Measurements from ENCODE around the gene PPP2R2C. TPM values are rescaled to one million over a fixed set of nuclear protein-coding genes. Genes with fewer than 3 reads are reported as not detected.

PPP2R2C gene
- total and polyA plus RNA-seq, 9 of the 15 experiments (the other 6 are each of a cell fraction or from before 2014, with no cell fraction given) = 0.04 to 0.06 TPM; not detected in 7

DNA sequence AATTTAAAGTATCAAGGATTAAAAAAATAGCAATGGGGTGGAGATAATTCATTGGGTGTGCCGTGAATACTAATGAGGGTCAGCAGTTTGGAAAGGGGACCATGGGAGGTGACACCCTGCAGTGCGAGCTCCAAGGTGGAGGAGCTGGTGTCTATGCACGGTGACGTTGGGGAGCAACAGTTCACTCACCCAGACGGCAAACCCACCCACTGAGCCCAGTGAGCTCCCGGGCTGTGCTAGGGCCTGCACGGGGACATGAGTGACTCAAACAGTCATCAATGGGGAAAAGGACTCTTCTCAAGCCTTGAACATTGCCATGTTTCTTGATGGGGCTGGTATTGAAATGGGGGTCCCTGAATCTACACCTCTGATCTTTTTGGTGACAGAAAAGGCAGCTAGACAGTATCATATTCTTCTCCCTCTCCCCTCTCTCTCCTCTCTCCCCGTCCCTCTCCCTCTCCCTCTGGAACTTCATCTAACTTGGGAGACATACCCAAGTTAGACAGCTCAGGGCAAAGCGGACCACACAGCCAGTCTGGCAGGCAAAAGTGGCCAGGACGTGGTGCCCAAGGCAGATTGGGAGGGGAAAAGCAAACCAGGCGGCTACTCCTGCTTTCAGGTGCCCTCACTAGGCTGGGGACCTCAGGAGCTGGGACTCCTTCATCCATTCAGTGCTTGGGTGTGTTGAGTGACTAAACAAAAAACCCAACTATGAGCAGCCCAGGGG is 26.3 kb upstream of the PPP2R2C start:
- H3K4me2 ChIP-seq (ENCODE audit: insufficient read depth, low read length) = no peak overlapping the region
- H3K9ac ChIP-seq (ENCODE audit: insufficient read depth in 1 of 2, low read depth in 2 of 2, low read length in 2 of 2) = no peak overlapping the region
- peaks cover 3 to 39% of the 10 kb centered on the region in 2 experiments; a peak in 3 of 5 replicates for H3K27me3 ChIP-seq (ENCODE audit: control insufficient read depth in 2 of 2, insufficient read depth in 2 of 2, low read length in 2 of 2)
- H3K9me1 ChIP-seq (ENCODE audit: control insufficient read depth, insufficient read depth, low read length) = no peaks in the 10 kb centered on the region
- BruUV-seq (replicated peaks) = no TSS peak
- H2AFZ ChIP-seq (ENCODE audit: low read depth, low read length) = no peak overlapping the region
- H4K20me1 ChIP-seq (replicated peaks; ENCODE audit: control insufficient read depth, insufficient read depth, low read length) = no peaks in the 10 kb centered on the region; the same call in 1 of the 2 replicates
- no peaks in the 10 kb centered on the region for H3K79me2 ChIP-seq (ENCODE audit: control insufficient read depth, insufficient read depth, low read length)
- WGBS (ENCODE audit: insufficient coverage, low coverage, missing lambda C conversion rate) = 1% methylated on average over 10 of the region's 11 CpGs
- H3K4me3 ChIP-seq = no peak overlapping the region
- H3K27ac ChIP-seq (ENCODE audit: extremely low read depth, low read depth, low read length) = no peak overlapping the region
- no peaks in the 10 kb centered on the region for H3K36me3 ChIP-seq (ENCODE audit: control insufficient read depth, insufficient read depth, low read length)
- intact Hi-C loops (cut with micrococcal nuclease) = no loop called here
- ChIA-PET CTCF (ENCODE audit: low intra/inter-chr PET ratio) (interaction anchor here (0.5 kb wide), 1 partner anchor 1377 kb away, joined by 5 read pairs; no protein-coding TSS in a partner anchor), POLR2A (interaction anchor here (0.7 kb wide), 1 partner anchor 10 kb away, joined by 3 read pairs; no protein-coding TSS in a partner anchor)
- DNase-seq (ENCODE audit: extremely low read depth in 1 of 4, low spot score in 3 of 4) = no peak
- no peaks in the 10 kb centered on the region for H3K4me1 ChIP-seq (replicated peaks in 1 of 2; ENCODE audit: control insufficient read depth in 2 of 2, insufficient read depth in 2 of 2, low read length in 2 of 2)
- no peak for ATAC-seq
- TF ChIP-seq ZNF583 (CRISPR knock-in tag; IDR thresholded peaks at IDR 0.05) = no peak
- TF ChIP-seq, protein P1, sequence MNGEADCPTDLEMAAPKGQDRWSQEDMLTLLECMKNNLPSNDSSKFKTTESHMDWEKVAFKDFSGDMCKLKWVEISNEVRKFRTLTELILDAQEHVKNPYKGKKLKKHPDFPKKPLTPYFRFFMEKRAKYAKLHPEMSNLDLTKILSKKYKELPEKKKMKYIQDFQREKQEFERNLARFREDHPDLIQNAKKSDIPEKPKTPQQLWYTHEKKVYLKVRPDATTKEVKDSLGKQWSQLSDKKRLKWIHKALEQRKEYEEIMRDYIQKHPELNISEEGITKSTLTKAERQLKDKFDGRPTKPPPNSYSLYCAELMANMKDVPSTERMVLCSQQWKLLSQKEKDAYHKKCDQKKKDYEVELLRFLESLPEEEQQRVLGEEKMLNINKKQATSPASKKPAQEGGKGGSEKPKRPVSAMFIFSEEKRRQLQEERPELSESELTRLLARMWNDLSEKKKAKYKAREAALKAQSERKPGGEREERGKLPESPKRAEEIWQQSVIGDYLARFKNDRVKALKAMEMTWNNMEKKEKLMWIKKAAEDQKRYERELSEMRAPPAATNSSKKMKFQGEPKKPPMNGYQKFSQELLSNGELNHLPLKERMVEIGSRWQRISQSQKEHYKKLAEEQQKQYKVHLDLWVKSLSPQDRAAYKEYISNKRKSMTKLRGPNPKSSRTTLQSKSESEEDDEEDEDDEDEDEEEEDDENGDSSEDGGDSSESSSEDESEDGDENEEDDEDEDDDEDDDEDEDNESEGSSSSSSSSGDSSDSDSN (IDR thresholded peaks at IDR 0.05; ENCODE audit: borderline replicate concordance in 1 of 2, low read depth in 2 of 2, low read length in 2 of 2) = no peak
- no peak for FAIRE-seq
- no peaks in the 10 kb centered on the region for H3K9me3 ChIP-seq (replicated peaks; ENCODE audit: control insufficient read depth, insufficient read depth, low read depth, low read length)
- in situ Hi-C loops (cut with MboI) = no loop called here
